Measurements from ENCODE around the gene SERPINA4. TPM values are rescaled to one million over a fixed set of nuclear protein-coding genes. Genes with fewer than 3 reads are reported as not detected.

The SERPINA4 gene, protein sequence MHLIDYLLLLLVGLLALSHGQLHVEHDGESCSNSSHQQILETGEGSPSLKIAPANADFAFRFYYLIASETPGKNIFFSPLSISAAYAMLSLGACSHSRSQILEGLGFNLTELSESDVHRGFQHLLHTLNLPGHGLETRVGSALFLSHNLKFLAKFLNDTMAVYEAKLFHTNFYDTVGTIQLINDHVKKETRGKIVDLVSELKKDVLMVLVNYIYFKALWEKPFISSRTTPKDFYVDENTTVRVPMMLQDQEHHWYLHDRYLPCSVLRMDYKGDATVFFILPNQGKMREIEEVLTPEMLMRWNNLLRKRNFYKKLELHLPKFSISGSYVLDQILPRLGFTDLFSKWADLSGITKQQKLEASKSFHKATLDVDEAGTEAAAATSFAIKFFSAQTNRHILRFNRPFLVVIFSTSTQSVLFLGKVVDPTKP
- not detected for polyA plus RNA-seq (2013, experiment 1 of 2)
- polyA plus RNA-seq (2013, experiment 2 of 2): not detected

DNA sequence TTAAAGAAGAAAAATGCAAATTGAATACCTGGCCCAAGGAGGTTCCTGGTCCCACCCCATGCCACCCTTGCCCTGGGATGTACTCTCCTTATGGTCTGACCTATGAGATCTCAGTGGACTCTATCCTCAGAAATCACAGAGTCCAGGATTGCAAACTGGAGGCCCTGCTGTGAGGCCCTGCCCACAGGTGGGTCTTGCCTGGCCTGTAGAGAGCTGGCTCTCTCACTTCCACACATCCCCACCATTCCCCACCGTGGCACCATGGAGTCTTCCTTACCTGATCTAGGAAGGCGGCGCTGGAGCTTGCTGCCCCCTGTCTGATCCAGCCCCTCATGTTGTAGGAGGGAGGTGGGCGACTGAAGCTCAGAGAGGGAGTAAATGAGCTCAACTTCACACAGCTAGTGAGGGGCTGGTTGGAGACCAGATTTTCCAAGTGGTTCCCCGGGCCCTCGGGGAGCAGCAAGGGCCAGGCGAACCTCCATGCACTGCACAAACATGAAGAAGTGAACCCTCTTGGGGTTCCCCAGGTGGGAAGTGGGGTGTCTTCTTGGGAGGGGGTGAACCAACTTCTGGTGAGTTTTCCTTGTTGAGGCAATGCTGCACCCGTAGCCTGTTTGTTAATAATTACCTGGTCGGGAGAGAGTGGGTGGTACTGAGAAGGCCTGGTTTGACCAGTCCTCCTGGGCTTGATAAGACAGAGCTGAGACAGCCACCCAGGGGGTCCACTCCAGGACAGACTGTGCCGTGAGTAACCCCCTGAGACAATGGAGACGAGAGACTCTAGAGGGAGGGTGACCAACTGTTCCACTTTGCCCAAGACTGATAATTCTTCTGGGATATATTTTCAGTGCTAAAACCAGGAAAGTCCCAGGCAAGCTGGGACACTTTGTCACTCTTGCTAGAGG, at the start of gene SERPINA4:
TSS of gene SERPINA4 (plus strand) at position 692 of the 905 bp plus-strand sequence. CDS start 2,041 bp downstream, outside the sequence.
- no peak within 1 kb of the TSS for H3K4me3 ChIP-seq (ENCODE audit: extremely low read depth, insufficient read depth, low read length, poor library complexity, severe bottlenecking)
- no peak within 1 kb of the TSS for H3K27ac ChIP-seq (ENCODE audit: low read depth, low read length, severe bottlenecking)
- 81 to 93% methylated on average over 7 to 8 of the region's 11 CpGs for WGBS, 2 experiments (ENCODE audit: insufficient coverage in 2 of 2)
- no peaks in the 10 kb centered on the region for H3K4me1 ChIP-seq (ENCODE audit: control insufficient read depth, insufficient read depth, low read length, poor library complexity, severe bottlenecking)
- H3K36me3 ChIP-seq (ENCODE audit: control insufficient read depth, insufficient read depth, low read length): no peaks in the 10 kb centered on the region
- no peaks in the 10 kb centered on the region for H3K9me3 ChIP-seq (ENCODE audit: control insufficient read depth, low read length)

DNA sequence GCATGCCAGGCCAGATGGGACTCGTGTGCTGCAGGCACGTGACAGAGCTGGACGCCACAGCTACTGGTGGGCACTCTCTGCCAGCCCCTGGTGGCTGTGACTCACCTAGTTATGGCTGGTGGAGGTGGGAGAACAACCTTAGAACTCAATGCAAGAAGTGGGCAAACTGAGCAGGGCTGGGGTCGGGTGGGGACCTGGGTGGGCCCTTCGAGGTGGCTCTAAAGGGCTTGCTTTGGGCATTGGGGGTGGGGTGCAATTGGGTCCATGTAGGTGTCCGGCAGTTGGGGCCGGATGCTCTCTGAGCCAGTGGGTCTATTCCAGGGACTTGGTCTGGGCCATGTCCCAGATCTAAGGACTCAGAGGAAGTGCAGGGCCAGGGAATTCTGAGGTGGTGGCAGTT, 46.9 kb upstream of the SERPINA4 start:
- no peaks in the 10 kb centered on the region for H3K36me3 ChIP-seq (ENCODE audit: control insufficient read depth, insufficient read depth, low read length)
- 72 to 88% methylated on average over 7 of the region's 7 CpGs for WGBS, 2 experiments (ENCODE audit: insufficient coverage in 2 of 2)

DNA sequence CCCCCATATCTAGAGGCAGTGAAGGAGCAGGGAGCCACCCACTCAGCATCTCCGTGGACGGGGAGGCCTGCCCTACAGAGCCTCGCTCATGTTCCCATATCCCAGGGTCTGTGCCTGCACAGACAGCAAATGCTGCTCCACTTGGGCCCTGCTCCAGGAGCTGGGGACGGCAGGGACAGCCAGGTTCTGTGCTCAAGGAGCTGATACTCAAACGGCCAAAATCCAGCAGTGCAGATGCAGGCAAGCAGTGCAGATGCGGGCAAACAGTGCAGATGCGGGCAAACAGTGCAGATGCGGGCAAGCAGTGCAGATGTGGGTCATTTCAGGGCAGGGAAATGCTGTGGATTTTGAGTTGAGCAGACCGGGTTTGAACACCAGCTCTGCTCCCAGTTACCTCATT, 45.8 kb upstream of the SERPINA4 start:
- 86 to 89% methylated on average over 8 to 9 of the region's 9 CpGs for WGBS, 2 experiments (ENCODE audit: insufficient coverage in 2 of 2)
- no peaks in the 10 kb centered on the region for H3K36me3 ChIP-seq (ENCODE audit: control insufficient read depth, insufficient read depth, low read length)
- no peak overlapping the region for H3K4me3 ChIP-seq (ENCODE audit: extremely low read depth, insufficient read depth, low read length, poor library complexity, severe bottlenecking)
- no peaks in the 10 kb centered on the region for H3K9me3 ChIP-seq (ENCODE audit: control insufficient read depth, low read length)
- no peaks in the 10 kb centered on the region for H3K4me1 ChIP-seq (ENCODE audit: control insufficient read depth, insufficient read depth, low read length, poor library complexity, severe bottlenecking)
- H3K27ac ChIP-seq (ENCODE audit: low read depth, low read length, severe bottlenecking): no peak overlapping the region

More for the DNA sequence above, 46.9 kb upstream of the SERPINA4 start:
- no peak overlapping the region for H3K4me3 ChIP-seq (ENCODE audit: extremely low read depth, insufficient read depth, low read length, poor library complexity, severe bottlenecking)
- H3K27ac ChIP-seq (ENCODE audit: low read depth, low read length, severe bottlenecking): no peak overlapping the region
- no peaks in the 10 kb centered on the region for H3K4me1 ChIP-seq (ENCODE audit: control insufficient read depth, insufficient read depth, low read length, poor library complexity, severe bottlenecking)
- no peaks in the 10 kb centered on the region for H3K9me3 ChIP-seq (ENCODE audit: control insufficient read depth, low read length)

DNA sequence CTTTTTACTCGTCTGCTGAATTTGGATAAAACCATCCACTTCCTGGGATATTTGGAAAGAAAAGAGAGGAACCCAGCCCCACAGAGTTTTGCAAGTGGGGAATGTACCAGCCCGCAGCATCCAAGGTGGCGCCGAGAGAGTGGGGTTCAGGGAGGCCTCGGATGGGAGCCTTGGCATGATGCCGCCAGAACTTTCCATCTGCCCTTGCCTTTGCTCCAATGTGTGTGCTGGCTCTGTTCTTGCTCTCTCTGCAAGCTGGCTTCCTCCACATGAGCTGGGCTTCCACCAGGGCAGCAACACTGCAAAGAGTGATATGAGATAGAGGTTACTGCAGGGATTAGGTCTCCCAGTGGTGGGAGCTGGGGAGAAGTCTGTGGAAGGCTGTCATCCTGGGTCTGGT, 45.4 kb upstream of the SERPINA4 start:
- H3K4me1 ChIP-seq (ENCODE audit: control insufficient read depth, insufficient read depth, low read length, poor library complexity, severe bottlenecking): no peaks in the 10 kb centered on the region
- 93% methylated on average over 5 of the region's 6 CpGs for WGBS, 2 experiments (ENCODE audit: insufficient coverage in 2 of 2)
- no peaks in the 10 kb centered on the region for H3K36me3 ChIP-seq (ENCODE audit: control insufficient read depth, insufficient read depth, low read length)
- no peak overlapping the region for H3K4me3 ChIP-seq (ENCODE audit: extremely low read depth, insufficient read depth, low read length, poor library complexity, severe bottlenecking)
- H3K9me3 ChIP-seq (ENCODE audit: control insufficient read depth, low read length): no peaks in the 10 kb centered on the region
- H3K27ac ChIP-seq (ENCODE audit: low read depth, low read length, severe bottlenecking): no peak overlapping the region

DNA sequence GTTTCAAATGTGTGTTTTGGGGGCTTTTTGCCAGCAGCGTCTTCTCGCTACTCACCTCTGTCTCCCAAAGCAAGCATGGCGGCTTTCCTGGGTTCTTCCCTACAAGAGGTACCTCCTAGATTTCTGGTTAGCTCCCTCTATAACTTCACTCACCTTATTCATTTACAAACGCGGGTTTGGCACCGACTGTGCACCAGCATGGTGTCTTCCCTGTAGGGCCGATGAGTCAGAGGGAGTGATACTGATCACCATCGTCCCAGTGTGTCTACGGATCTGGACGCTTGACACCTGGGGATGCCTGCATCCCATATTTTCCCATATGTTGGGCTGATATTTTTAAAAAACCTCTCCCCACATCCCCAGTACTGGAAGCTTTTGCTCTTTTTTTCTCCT, 44.0 kb upstream of the SERPINA4 start:
- Histone ChIP-seq H3K9me3 (ENCODE audit: control insufficient read depth, low read length) (no peaks in the 10 kb centered on the region), H3K36me3 (ENCODE audit: control insufficient read depth, insufficient read depth, low read length) (no peaks in the 10 kb centered on the region), H3K4me3 (ENCODE audit: extremely low read depth, insufficient read depth, low read length, poor library complexity, severe bottlenecking) (no peak overlapping the region), H3K4me1 (ENCODE audit: control insufficient read depth, insufficient read depth, low read length, poor library complexity, severe bottlenecking) (no peaks in the 10 kb centered on the region), H3K27ac (ENCODE audit: low read depth, low read length, severe bottlenecking) (no peak overlapping the region)
- 43 to 57% methylated on average over 5 to 7 of the region's 10 CpGs for WGBS, 2 experiments (ENCODE audit: insufficient coverage in 2 of 2)

DNA sequence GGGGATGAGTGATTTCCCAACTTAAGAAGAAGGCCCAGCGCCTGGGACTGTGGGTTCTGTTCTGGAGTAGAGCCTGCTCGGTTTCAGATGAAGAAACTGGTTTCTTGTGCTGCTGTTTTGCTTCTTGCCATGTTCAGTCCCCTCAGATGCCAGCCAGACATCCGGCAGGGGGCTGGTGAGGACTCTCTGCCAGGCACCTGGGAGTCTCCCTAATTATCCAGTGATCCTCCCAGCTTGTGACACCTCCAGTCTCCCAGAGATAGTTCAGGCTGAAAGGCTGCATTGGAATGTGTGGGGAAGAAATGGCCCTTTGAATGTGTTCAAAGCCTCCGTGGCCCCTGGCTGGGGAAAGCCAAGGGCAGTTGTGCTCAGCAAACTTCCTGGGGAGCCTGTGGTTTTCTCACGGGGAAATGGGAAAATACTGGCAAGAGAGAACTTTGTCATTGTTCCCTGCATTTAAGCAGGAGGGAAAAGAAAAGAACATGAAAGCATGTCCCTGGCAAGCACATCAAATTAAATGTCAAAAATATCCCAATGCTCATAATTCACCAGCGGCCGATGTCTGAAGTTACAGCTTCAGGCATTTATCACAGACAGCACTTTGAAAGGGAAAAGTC, 43.5 kb upstream of the SERPINA4 start:
- WGBS, 2 experiments (ENCODE audit: insufficient coverage in 2 of 2): 53 to 55% methylated on average over 3 to 6 of the region's 7 CpGs

DNA sequence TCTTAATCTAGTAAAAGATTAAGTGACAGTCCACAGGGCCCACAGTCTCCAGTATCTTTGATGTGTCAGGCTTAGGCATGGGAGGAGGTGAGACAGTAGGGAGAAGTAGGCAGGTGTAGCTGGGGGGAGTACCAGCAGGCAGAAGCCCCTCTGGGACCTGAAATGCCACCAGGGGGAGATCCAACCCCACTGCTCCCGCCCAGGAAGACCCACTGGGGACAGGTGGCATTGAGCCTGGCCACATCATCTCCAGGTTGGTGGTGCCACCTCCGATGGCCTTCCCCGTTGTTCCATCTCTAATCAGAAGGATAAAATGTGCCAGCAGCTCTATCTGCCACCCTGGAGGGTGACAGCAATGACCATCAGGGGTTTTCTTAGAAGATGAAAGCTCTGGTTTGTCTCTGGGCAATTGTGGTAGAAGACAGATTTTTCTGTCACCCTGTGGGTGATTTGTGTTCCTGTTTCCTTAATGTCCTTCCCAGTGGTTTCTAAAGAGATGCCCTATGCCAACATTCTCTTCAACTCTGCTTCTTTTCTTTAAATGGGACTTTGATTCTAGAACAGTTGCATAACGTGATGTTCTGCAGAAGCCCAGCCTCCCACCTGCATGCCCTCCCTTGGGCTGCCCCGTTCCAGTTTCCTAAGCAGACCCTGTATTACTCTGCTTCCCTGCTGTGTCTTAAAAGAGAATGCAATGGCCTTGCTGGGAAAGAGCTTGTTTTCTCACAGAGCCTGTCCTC, 39.7 kb upstream of the SERPINA4 start:
- 59 to 79% methylated on average over 3 to 5 of the region's 5 CpGs for WGBS, 2 experiments (ENCODE audit: insufficient coverage in 2 of 2)
- Histone ChIP-seq H3K36me3 (ENCODE audit: control insufficient read depth, insufficient read depth, low read length) (no peaks in the 10 kb centered on the region), H3K4me1 (ENCODE audit: control insufficient read depth, insufficient read depth, low read length, poor library complexity, severe bottlenecking) (no peaks in the 10 kb centered on the region), H3K4me3 (ENCODE audit: extremely low read depth, insufficient read depth, low read length, poor library complexity, severe bottlenecking) (no peak overlapping the region), H3K9me3 (ENCODE audit: control insufficient read depth, low read length) (no peaks in the 10 kb centered on the region), H3K27ac (ENCODE audit: low read depth, low read length, severe bottlenecking) (no peak overlapping the region)

More for the DNA sequence above, 43.5 kb upstream of the SERPINA4 start:
- no peak overlapping the region for H3K27ac ChIP-seq (ENCODE audit: low read depth, low read length, severe bottlenecking)
- H3K4me3 ChIP-seq (ENCODE audit: extremely low read depth, insufficient read depth, low read length, poor library complexity, severe bottlenecking): no peak overlapping the region
- H3K4me1 ChIP-seq (ENCODE audit: control insufficient read depth, insufficient read depth, low read length, poor library complexity, severe bottlenecking): no peaks in the 10 kb centered on the region
- no peaks in the 10 kb centered on the region for H3K9me3 ChIP-seq (ENCODE audit: control insufficient read depth, low read length)
- H3K36me3 ChIP-seq (ENCODE audit: control insufficient read depth, insufficient read depth, low read length): no peaks in the 10 kb centered on the region

DNA sequence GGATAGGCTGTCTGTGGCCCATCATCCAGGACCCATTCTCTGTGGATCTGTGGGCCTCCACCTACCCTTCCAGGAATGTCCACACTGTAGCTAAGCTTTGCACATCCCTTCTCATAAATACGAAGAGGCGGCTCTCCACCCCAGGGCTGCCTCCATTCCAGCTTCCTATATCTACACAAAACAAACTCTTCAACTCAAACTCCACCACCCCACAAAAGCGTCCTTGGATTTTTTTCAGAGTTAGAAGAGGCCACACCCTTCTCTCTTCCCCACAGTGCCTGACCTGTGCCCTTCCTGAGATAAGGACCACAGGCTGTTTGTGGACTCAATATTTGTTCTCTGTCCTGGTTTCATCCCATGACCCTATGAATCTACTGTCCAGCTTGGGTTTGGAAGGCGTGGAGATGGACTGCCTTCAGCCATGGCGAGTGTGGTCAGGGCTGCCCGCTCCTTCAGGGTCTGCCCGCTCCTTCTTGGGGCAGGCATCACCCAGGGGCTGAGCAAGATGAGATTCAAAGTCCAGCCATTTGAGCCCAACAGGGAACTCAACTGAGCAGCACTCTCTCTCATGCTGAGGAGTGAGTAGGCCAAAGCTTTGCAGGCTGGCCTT, 39.0 kb upstream of the SERPINA4 start:
- WGBS, 2 experiments (ENCODE audit: insufficient coverage in 2 of 2): 88 to 100% methylated on average over 6 to 7 of the region's 7 CpGs
- no peaks in the 10 kb centered on the region for H3K9me3 ChIP-seq (ENCODE audit: control insufficient read depth, low read length)

DNA sequence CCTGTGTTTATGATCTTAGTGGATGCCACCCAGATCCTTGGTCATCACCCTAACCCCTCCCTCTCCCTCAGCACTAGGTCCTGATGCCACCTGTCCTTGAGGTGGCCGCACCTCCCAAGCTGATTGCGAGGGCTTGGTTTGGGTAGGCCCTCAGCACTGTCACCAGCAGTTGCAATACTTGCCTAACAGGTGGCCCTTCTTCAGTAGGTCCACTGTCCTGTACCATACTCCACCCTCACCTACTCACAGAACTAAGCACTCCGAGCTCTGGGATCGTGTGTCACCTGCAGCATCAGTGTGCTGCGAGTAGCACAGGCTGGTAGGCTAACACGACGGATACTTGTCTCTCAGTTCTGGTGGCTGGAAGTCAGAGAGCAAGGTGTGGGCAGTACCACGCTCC, 38.0 kb upstream of the SERPINA4 start:
- H3K4me1 ChIP-seq (ENCODE audit: control insufficient read depth, insufficient read depth, low read length, poor library complexity, severe bottlenecking): no peaks in the 10 kb centered on the region
- no peak overlapping the region for H3K27ac ChIP-seq (ENCODE audit: low read depth, low read length, severe bottlenecking)
- 94 to 98% methylated on average over 5 to 8 of the region's 8 CpGs for WGBS, 2 experiments (ENCODE audit: insufficient coverage in 2 of 2)
- no peaks in the 10 kb centered on the region for H3K9me3 ChIP-seq (ENCODE audit: control insufficient read depth, low read length)
- H3K36me3 ChIP-seq (ENCODE audit: control insufficient read depth, insufficient read depth, low read length): no peaks in the 10 kb centered on the region
- H3K4me3 ChIP-seq (ENCODE audit: extremely low read depth, insufficient read depth, low read length, poor library complexity, severe bottlenecking): no peak overlapping the region

More for the DNA sequence above, 39.0 kb upstream of the SERPINA4 start:
- Histone ChIP-seq H3K4me3 (ENCODE audit: extremely low read depth, insufficient read depth, low read length, poor library complexity, severe bottlenecking) (no peak overlapping the region), H3K27ac (ENCODE audit: low read depth, low read length, severe bottlenecking) (no peak overlapping the region), H3K36me3 (ENCODE audit: control insufficient read depth, insufficient read depth, low read length) (no peaks in the 10 kb centered on the region), H3K4me1 (ENCODE audit: control insufficient read depth, insufficient read depth, low read length, poor library complexity, severe bottlenecking) (no peaks in the 10 kb centered on the region)

Measured in mesodermal cell (in vitro differentiated cells).